ENCODE results near the gene C3orf49.

- TF ChIP-seq, protein P1, sequence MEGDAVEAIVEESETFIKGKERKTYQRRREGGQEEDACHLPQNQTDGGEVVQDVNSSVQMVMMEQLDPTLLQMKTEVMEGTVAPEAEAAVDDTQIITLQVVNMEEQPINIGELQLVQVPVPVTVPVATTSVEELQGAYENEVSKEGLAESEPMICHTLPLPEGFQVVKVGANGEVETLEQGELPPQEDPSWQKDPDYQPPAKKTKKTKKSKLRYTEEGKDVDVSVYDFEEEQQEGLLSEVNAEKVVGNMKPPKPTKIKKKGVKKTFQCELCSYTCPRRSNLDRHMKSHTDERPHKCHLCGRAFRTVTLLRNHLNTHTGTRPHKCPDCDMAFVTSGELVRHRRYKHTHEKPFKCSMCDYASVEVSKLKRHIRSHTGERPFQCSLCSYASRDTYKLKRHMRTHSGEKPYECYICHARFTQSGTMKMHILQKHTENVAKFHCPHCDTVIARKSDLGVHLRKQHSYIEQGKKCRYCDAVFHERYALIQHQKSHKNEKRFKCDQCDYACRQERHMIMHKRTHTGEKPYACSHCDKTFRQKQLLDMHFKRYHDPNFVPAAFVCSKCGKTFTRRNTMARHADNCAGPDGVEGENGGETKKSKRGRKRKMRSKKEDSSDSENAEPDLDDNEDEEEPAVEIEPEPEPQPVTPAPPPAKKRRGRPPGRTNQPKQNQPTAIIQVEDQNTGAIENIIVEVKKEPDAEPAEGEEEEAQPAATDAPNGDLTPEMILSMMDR (conservative IDR thresholded peaks at IDR 0.05; ENCODE audit: low read length) = no peak
- TF ChIP-seq EZH2phosphoT487 (IDR thresholded peaks at IDR 0.05; ENCODE audit: borderline replicate concordance, low read depth, low read length) = no peak
These were observed 43.7 kb downstream of the C3orf49 start for GRCh38 chr3:63862804-63863149.
